HEK293 (cell line): ENCODE measurements around the gene HOXB9.

Experiments
- ATF2 ChIP-seq: fragments of 450-650 bp; formaldehyde crosslinking; IDR thresholded peaks from 2 replicates; pipeline ENCODE4 v1.5.1; 2016; ENCODE audit warnings: missing biosample characterization, missing genetic modification characterization, low read depth
- BCL11A ChIP-seq: fragments of 450-650 bp; formaldehyde crosslinking; IDR thresholded peaks from 2 replicates; pipeline ENCODE4 v1.5.1; 2016; ENCODE audit warnings: low read depth, missing biosample characterization, missing genetic modification characterization
- HOXD13 ChIP-seq: sonication (generic); formaldehyde crosslinking; IDR thresholded peaks from 2 replicates; pipeline ENCODE4 v1.8.0; 2022; ENCODE audit warnings: missing genetic modification reagents, borderline replicate concordance
- PATZ1 ChIP-seq: fragments of 450-650 bp; formaldehyde crosslinking; IDR thresholded peaks from 2 replicates; pipeline ENCODE4 v1.5.1; 2016; ENCODE audit warnings: missing biosample characterization, missing genetic modification characterization
- PRDM6 ChIP-seq: fragments of 450-650 bp; formaldehyde crosslinking; IDR thresholded peaks from 2 replicates; pipeline ENCODE4 v1.5.1; 2017; ENCODE audit warnings: missing biosample characterization, missing genetic modification characterization
- WT1 ChIP-seq: fragments of 450-650 bp; formaldehyde crosslinking; IDR thresholded peaks from 2 replicates; pipeline ENCODE4 v1.5.1; 2016; ENCODE audit warnings: missing biosample characterization, missing genetic modification characterization
- YY1 ChIP-seq: fragments of 450-650 bp; formaldehyde crosslinking; IDR thresholded peaks from 2 replicates; pipeline ENCODE4 v1.5.1; 2018; ENCODE audit warnings: missing biosample characterization, missing genetic modification characterization
- ZNF112 ChIP-seq: fragments of 450-650 bp; formaldehyde crosslinking; IDR thresholded peaks from 2 replicates; pipeline ENCODE4 v1.5.0; 2017; ENCODE audit warnings: missing biosample characterization, missing genetic modification characterization
- ZNF423 ChIP-seq: fragments of 450-650 bp; formaldehyde crosslinking; IDR thresholded peaks from 2 replicates; pipeline ENCODE4 v1.5.1; 2016; ENCODE audit warnings: missing biosample characterization, missing genetic modification characterization
- ZNF639 ChIP-seq: fragments of 450-650 bp; formaldehyde crosslinking; IDR thresholded peaks from 2 replicates; pipeline ENCODE4 v1.5.1; 2016; ENCODE audit warnings: missing biosample characterization, missing genetic modification characterization
- ZNF701 ChIP-seq: fragments of 450-650 bp; formaldehyde crosslinking; IDR thresholded peaks from 2 replicates; pipeline ENCODE4 v1.5.1; 2016; ENCODE audit warnings: missing biosample characterization, missing genetic modification characterization
- ZNF768 ChIP-seq: fragments of 450-650 bp; formaldehyde crosslinking; IDR thresholded peaks from 2 replicates; pipeline ENCODE4 v1.5.1; 2018; ENCODE audit warnings: missing biosample characterization, mild to moderate bottlenecking, missing genetic modification characterization
- ZNF791 ChIP-seq: fragments of 450-650 bp; formaldehyde crosslinking; IDR thresholded peaks from 2 replicates; pipeline ENCODE4 v1.5.1; 2016; ENCODE audit warnings: missing biosample characterization, missing genetic modification characterization
- ZSCAN30 ChIP-seq: fragments of 450-650 bp; IDR thresholded peaks from 2 replicates; pipeline ENCODE4 v1.5.1; 2018; ENCODE audit warnings: missing biosample characterization, mild to moderate bottlenecking, missing genetic modification characterization, moderate library complexity
- TF ChIP-seq, protein P1 (sequence below): fragments of 450-650 bp; formaldehyde crosslinking; IDR thresholded peaks from 2 replicates; pipeline ENCODE4 v1.5.1; 2016; ENCODE audit warnings: missing biosample characterization, missing genetic modification characterization
- TF ChIP-seq, protein P2 (sequence below): fragments of 450-650 bp; formaldehyde crosslinking; IDR thresholded peaks from 2 replicates; pipeline ENCODE4 v1.5.1; 2016; ENCODE audit warnings: missing biosample characterization, missing genetic modification characterization

The HOXB9 gene

DNA sequence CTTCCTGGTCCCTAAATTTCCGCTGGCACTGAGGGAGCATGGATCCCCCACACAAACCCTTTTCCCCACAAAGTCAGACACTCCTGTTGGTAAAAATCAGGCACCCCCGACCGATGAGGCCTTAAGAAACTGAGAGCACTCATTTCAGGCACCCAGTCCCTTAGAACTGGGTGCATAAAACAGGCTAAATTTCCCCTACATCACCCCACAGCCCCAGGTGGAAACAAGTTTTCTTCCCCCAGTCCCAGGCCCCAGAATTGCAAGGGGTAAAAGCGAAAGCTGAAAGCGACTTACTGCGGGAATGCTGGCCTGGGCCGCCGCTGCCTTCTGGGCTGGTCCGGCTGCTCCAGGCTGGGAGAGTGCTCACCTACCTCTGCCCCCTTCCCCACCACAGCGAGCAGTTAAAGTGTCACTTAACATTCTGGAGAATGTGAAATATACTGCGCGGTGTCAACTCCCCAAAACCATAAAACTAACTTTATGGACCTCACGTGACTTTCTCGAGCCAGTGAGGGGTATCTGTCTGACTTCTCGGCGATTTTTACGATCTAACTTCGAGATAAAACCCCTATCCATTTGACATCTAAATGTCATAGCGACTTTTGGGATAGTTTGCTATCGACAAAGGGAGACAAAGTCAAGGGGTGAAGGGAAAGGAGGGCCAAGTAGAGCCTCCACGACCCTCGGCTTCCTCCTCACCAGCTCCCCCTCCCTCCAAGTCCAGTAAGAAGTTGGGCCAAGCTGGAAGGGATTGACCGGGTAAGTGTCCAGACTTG, 36.1 kb downstream of the HOXB9 start, which contains the start of gene HOXB3 (continued):
- TF ChIP-seq ZNF768 (no peak), PRDM6 (tag by site-specific recombination) (peak; percentile 100), YY1 (no peak), ZNF701 (no peak), ZSCAN30 (peak; percentile 88; the same call in 1 of the 2 replicates), PATZ1 (tag by site-specific recombination) (peak; percentile 93), ATF2 (tag by site-specific recombination) (no peak), ZNF423 (tag by site-specific recombination) (0 out of 2 replicates have a peak, but pooled peaks have one; percentile 25), BCL11A (peak; percentile 81), ZNF112 (tag by site-specific recombination) (no peak), HOXD13 (CRISPR knock-in tag) (no peak), ZNF639 (tag by site-specific recombination) (peak; percentile 83), ZNF791 (no peak), WT1 (peak; percentile 100)
- TF ChIP-seq, protein P1, sequence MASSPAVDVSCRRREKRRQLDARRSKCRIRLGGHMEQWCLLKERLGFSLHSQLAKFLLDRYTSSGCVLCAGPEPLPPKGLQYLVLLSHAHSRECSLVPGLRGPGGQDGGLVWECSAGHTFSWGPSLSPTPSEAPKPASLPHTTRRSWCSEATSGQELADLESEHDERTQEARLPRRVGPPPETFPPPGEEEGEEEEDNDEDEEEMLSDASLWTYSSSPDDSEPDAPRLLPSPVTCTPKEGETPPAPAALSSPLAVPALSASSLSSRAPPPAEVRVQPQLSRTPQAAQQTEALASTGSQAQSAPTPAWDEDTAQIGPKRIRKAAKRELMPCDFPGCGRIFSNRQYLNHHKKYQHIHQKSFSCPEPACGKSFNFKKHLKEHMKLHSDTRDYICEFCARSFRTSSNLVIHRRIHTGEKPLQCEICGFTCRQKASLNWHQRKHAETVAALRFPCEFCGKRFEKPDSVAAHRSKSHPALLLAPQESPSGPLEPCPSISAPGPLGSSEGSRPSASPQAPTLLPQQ = peak; percentile 60
- TF ChIP-seq, protein P2, sequence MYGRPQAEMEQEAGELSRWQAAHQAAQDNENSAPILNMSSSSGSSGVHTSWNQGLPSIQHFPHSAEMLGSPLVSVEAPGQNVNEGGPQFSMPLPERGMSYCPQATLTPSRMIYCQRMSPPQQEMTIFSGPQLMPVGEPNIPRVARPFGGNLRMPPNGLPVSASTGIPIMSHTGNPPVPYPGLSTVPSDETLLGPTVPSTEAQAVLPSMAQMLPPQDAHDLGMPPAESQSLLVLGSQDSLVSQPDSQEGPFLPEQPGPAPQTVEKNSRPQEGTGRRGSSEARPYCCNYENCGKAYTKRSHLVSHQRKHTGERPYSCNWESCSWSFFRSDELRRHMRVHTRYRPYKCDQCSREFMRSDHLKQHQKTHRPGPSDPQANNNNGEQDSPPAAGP = peak; percentile 92
